ENCODE measurements around the gene NPTXR. TPM values are rescaled to one million over a fixed set of nuclear protein-coding genes. Genes with fewer than 3 reads are reported as not detected.

The NPTXR gene
- total RNA-seq, 1 experiment from 2014 or later = 12.8 TPM

DNA sequence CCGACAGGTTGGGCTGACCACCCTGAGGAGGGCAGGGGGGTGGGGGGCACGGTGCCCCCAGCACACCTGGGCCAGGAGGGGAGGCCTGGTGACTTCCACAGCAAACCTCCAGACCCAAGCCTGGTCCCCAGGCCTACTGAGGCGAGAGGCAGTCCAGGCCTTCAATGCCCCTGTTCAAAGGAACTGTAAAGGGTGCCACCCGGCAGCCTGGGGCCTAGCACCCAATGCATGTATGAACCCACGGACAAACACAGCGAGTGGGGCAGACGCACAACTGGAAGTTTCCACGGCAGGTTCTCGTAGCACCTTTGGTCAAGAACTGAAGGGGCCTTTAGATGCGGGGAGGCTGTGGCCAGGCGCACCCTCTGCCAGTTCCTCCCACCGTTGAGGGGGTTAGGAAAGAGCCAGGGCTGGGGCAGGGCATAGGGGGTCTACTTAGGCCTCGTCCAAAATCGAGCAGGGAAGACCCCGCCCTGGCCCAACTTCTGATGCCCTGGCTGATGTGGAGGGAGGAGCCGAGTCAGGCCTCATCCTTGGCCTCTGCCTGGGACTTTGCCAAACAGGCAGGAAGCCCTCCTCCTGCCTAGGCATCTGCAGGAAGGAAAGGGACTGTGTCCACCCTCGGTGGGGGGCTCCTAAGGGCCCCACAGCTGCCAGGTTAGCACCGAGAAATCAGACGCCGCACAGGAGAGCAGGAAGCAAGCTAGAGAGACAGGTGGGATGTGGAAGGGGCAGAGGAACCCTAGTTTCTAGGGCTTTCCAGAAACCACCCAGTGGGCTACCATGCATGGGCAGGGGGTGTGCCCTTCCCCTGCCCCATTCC is 21.6 kb upstream of the NPTXR start:
- Histone ChIP-seq H3K4me3 (replicated peaks in 1 of 2; ENCODE audit: low read depth in 1 of 2, low read length in 2 of 2) (no peak overlapping the region), H3K27me3 (ENCODE audit: insufficient read depth, low read length) (no peaks in the 10 kb centered on the region), H3K9ac (ENCODE audit: low read length) (no peak overlapping the region), H3K79me2 (ENCODE audit: insufficient read depth, low read length) (peaks cover 41% of the 10 kb centered on the region), H3K27ac (ENCODE audit: low read depth, low read length) (no peak overlapping the region; the same call in 1 of the 2 replicates), H3K9me3 (ENCODE audit: control insufficient read depth in 1 of 2, insufficient read depth in 1 of 2, low read depth in 1 of 2, low read length in 2 of 2) (no peaks in the 10 kb centered on the region), H2AFZ (ENCODE audit: low read depth, low read length, poor library complexity, severe bottlenecking) (no peak overlapping the region), H3K36me3 (ENCODE audit: control insufficient read depth in 1 of 2, insufficient read depth in 2 of 2, low read length in 2 of 2) (peaks cover 20 to 36% of the 10 kb centered on the region in 2 experiments), H3K9me2 (ENCODE audit: insufficient read depth) (no peaks in the 10 kb centered on the region), H3K4me2 (ENCODE audit: low read length) (no peak overlapping the region), H3K4me1 (ENCODE audit: control insufficient read depth in 1 of 2, insufficient read depth in 2 of 2, low read length in 2 of 2) (peaks cover 4 to 18% of the 10 kb centered on the region in 2 experiments; a peak in 3 of 4 replicates), H4K20me1 (ENCODE audit: insufficient read depth) (no peaks in the 10 kb centered on the region)
- RAD21 ChIA-PET (ENCODE audit: low non-redundant PET in 1 of 2, low total read pairs in 2 of 2, uncharacterized antibody in 2 of 2, unreplicated experiment in 2 of 2) = no interaction called here
- TF ChIP-seq SIN3A (IDR thresholded peaks at IDR 0.05; ENCODE audit: low read depth) (no peak), EZH2 (IDR thresholded peaks at IDR 0.05) (no peak), EGR1 (IDR thresholded peaks at IDR 0.05; ENCODE audit: low read depth) (no peak), TCF7L2 (IDR thresholded peaks at IDR 0.05; ENCODE audit: borderline replicate concordance, extremely low read depth, insufficient read depth, insufficient read length) (no peak), JUND (IDR thresholded peaks at IDR 0.05) (no peak), POLR2A (IDR thresholded peaks at IDR 0.05; ENCODE audit: borderline replicate concordance, extremely low read depth, insufficient read depth, insufficient read length) (no peak)
- TF ChIP-seq, protein P1, sequence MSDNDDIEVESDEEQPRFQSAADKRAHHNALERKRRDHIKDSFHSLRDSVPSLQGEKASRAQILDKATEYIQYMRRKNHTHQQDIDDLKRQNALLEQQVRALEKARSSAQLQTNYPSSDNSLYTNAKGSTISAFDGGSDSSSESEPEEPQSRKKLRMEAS (IDR thresholded peaks at IDR 0.05) = no peak
- CTCF ChIA-PET = no interaction called here
- intact Hi-C loops (cut with micrococcal nuclease) = no loop called here
- POLR2A ChIA-PET = no interaction called here
- no TSS peak for BruUV-seq (replicated peaks)
- DNase-seq (ENCODE audit: low read depth, low spot score) = no peak
- no peak for ATAC-seq

DNA sequence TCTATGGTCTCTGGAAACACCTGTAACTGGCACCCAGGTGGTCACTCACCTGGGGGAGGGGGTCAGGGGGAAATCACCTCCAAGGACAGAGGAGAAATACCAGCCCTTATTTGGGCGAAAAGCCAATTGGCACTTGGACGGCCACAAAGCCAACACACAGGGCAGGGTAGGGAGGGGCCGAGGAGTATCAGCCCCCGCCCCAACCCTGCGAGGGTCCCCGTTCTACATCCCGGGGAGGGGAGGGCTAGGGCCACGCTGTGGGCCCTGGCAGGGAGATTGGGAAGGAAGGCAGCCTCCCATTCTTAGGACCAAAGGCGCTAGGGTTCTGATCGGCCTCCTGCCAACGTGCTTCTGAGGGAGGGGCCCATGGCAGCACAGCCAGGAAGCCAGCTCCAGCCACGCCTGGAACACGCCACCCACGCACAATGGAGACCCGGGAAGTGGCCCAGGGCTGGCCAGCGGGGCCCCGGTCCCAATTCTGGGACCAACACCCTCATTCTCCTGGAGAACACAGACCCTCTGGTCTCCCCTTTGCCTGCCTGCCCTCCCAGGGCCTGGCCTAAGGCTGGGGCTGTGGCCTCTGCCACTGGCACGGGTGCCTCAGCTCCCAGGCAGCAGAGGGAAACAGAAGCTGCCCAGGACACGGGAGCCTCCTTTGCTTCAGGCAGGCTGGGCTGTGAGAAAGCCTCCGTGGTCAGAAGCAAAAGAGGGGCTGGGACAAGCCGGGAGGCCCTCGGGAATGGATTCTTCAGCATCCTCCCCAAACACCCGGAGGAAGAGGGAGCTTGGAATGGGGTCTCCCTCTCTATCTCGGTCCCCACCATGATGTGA is 20.7 kb upstream of the NPTXR start:
- ATAC-seq = no peak
- H3K4me1 ChIP-seq (ENCODE audit: control insufficient read depth in 1 of 2, insufficient read depth in 2 of 2, low read length in 2 of 2) = peaks cover 3 to 10% of the 10 kb centered on the region in 2 experiments; a peak in 3 of 4 replicates
- no TSS peak for BruUV-seq (replicated peaks)
- no peaks in the 10 kb centered on the region for H3K9me2 ChIP-seq (ENCODE audit: insufficient read depth)
- no peak overlapping the region for H3K4me3 ChIP-seq (replicated peaks in 1 of 2; ENCODE audit: low read depth in 1 of 2, low read length in 2 of 2)
- H3K27ac ChIP-seq (ENCODE audit: low read depth, low read length) = no peak overlapping the region
- no peak for DNase-seq (ENCODE audit: low read depth, low spot score)
- H3K36me3 ChIP-seq (ENCODE audit: control insufficient read depth in 1 of 2, insufficient read depth in 2 of 2, low read length in 2 of 2) = peaks cover 19 to 30% of the 10 kb centered on the region in 2 experiments
- H3K9me3 ChIP-seq (ENCODE audit: control insufficient read depth in 1 of 2, insufficient read depth in 1 of 2, low read depth in 1 of 2, low read length in 2 of 2) = no peaks in the 10 kb centered on the region
- TF ChIP-seq SIN3A (IDR thresholded peaks at IDR 0.05; ENCODE audit: low read depth) (no peak), RAD21 (IDR thresholded peaks at IDR 0.05; ENCODE audit: low read depth) (no peak), POLR2AphosphoS5 (IDR thresholded peaks at IDR 0.05; ENCODE audit: low read depth, low read length) (no peak), JUND (IDR thresholded peaks at IDR 0.05) (no peak), POLR2A (IDR thresholded peaks at IDR 0.05; ENCODE audit: borderline replicate concordance, extremely low read depth, insufficient read depth, insufficient read length) (no peak), YY1 (IDR thresholded peaks at IDR 0.05; ENCODE audit: extremely low read depth, insufficient replicate concordance, low read depth, low read length) (no peak), ELF1 (IDR thresholded peaks at IDR 0.05; ENCODE audit: borderline replicate concordance, low read depth) (no peak), ZFX (IDR thresholded peaks at IDR 0.05) (no peak), EZH2phosphoT487 (IDR thresholded peaks at IDR 0.05; ENCODE audit: borderline replicate concordance) (no peak), CBX3 (IDR thresholded peaks at IDR 0.05; ENCODE audit: low read depth) (no peak), SRF (IDR thresholded peaks at IDR 0.05; ENCODE audit: low read depth) (no peak)
- TF ChIP-seq, protein P2, sequence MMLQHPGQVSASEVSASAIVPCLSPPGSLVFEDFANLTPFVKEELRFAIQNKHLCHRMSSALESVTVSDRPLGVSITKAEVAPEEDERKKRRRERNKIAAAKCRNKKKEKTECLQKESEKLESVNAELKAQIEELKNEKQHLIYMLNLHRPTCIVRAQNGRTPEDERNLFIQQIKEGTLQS (IDR thresholded peaks at IDR 0.05) = no peak
- TF ChIP-seq, protein P3, sequence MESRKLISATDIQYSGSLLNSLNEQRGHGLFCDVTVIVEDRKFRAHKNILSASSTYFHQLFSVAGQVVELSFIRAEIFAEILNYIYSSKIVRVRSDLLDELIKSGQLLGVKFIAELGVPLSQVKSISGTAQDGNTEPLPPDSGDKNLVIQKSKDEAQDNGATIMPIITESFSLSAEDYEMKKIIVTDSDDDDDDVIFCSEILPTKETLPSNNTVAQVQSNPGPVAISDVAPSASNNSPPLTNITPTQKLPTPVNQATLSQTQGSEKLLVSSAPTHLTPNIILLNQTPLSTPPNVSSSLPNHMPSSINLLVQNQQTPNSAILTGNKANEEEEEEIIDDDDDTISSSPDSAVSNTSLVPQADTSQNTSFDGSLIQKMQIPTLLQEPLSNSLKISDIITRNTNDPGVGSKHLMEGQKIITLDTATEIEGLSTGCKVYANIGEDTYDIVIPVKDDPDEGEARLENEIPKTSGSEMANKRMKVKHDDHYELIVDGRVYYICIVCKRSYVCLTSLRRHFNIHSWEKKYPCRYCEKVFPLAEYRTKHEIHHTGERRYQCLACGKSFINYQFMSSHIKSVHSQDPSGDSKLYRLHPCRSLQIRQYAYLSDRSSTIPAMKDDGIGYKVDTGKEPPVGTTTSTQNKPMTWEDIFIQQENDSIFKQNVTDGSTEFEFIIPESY (IDR thresholded peaks at IDR 0.05; ENCODE audit: extremely low read depth, insufficient replicate concordance, low read length) = no peak
- POLR2A ChIA-PET = interaction anchor here (1.1 to 1.2 kb wide), 2 partner anchors 11 to 96 kb away, joined by 3 read pairs; no protein-coding TSS in a partner anchor
- no peak overlapping the region for H3K9ac ChIP-seq (ENCODE audit: low read length)
- H3K27me3 ChIP-seq (ENCODE audit: insufficient read depth, low read length) = no peaks in the 10 kb centered on the region
- H3K79me2 ChIP-seq (ENCODE audit: insufficient read depth, low read length) = peaks cover 34% of the 10 kb centered on the region; the same call in 1 of the 2 replicates
- RAD21 ChIA-PET (ENCODE audit: low non-redundant PET in 1 of 2, low total read pairs in 2 of 2, uncharacterized antibody in 2 of 2, unreplicated experiment in 2 of 2) = no interaction called here
- H2AFZ ChIP-seq (ENCODE audit: low read depth, low read length, poor library complexity, severe bottlenecking) = no peak overlapping the region
- CTCF ChIA-PET = interaction anchor here (1.2 kb wide), 1 partner anchor 96 kb away, joined by 8 read pairs; no protein-coding TSS in a partner anchor
- H3K4me2 ChIP-seq (ENCODE audit: low read length) = no peak overlapping the region
- intact Hi-C loops (cut with micrococcal nuclease) = no loop called here
- no peaks in the 10 kb centered on the region for H4K20me1 ChIP-seq (ENCODE audit: insufficient read depth)

Data from HCT116 (cell line).